Activated CD4-positive, CD25-positive, alpha-beta regulatory T cell (primary cell): ENCODE results near the gene LTA.

Experiments
- DNase-seq, 4 experiments: peaks; one replicate each; lab custom pipeline; 2025; lab: John Stamatoyannopoulos, UW

Gene LTA

DNA sequence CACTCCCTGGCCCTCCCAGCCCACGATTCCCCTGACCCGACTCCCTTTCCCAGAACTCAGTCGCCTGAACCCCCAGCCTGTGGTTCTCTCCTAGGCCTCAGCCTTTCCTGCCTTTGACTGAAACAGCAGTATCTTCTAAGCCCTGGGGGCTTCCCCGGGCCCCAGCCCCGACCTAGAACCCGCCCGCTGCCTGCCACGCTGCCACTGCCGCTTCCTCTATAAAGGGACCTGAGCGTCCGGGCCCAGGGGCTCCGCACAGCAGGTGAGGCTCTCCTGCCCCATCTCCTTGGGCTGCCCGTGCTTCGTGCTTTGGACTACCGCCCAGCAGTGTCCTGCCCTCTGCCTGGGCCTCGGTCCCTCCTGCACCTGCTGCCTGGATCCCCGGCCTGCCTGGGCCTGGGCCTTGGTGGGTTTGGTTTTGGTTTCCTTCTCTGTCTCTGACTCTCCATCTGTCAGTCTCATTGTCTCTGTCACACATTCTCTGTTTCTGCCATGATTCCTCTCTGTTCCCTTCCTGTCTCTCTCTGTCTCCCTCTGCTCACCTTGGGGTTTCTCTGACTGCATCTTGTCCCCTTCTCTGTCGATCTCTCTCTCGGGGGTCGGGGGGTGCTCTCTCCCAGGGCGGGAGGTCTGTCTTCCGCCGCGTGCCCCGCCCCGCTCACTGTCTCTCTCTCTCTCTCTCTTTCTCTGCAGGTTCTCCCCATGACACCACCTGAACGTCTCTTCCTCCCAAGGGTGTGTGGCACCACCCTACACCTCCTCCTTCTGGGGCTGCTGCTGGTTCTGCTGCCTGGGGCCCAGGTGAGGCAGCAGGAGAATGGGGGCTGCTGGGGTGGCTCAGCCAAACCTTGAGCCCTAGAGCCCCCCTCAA, at the start of gene LTA:
TSS of gene LTA (plus strand) at position 249 of the 871 bp plus-strand sequence. CDS start at position 703, 454 bp downstream.
- DNase-seq, result peak; percentile 37 to 52 (median 50)

GRCh38 chr6:31525553-31525931, 46.5 kb upstream of the LTA start:
- DNase-seq, result no peak

- no peak for DNase-seq
Measured at GRCh38 chr6:31525932-31526591, 46.0 kb upstream of the LTA start.

GRCh38 chr6:31528307-31528777, 43.7 kb upstream of the LTA start:
- no peak for DNase-seq

GRCh38 chr6:31528821-31529328, 43.2 kb upstream of the LTA start, which contains the start of gene MCCD1:
Gene MCCD1 (plus strand): TSS chr6:31528962. CDS start chr6:31529015, 53 bp downstream.
- no peak for DNase-seq

DNA sequence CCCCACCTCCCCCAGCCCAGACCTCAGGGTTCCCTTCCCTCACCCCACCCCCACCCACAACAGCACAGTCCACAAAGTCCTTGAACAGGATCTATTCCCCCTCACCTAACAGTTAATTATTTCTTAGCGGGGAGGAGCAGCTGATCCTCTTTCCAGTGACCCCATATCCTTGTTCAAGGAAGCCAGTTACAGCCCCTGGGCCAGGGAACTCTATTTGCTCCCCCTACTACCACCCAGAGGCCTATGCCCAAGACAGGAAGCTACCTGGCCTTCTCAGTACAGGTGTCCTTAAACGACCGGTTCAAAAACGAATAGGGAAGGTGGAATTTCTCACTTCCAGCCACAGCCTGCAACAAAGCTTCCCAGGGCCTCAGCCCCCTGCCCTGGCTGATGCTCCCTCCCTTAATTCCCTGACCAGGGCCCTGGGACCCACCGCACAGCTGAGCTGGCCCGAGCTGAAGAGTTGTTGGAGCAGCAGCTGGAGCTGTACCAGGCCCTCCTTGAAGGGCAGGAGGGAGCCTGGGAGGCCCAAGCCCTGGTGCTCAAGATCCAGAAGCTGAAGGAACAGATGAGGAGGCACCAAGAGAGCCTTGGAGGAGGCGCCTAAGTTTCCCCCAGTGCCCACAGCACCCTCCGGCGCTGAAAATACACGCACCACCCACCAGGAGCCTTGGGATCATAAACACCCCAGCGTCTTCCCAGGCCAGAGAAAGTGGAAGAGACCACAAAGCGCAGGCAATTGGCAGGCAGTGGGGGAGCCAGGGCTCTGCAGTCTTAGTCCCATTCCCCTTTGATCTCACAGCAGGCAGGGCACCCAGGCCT, 42.5 kb upstream of the LTA start:
- DNase-seq, result no peak

DNA sequence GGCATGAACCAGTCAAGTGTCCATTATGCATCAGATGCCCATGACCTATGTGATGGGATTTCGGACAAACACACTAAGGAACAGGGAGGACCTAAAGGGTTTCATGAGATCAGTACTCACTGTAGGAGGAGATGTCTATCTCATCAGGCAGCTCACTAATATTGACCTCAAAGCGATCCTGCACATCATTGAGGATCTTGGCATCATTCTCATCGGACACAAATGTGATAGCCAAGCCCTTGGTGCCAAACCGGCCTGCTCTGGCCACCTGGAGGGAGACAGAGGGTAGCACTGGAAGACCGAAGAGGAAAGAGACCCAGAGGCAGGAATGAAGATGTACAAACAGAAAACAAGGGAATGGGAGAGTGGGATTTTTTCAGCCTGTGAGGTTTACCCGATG, 41.4 kb upstream of the LTA start:
- no peak for DNase-seq

DNA sequence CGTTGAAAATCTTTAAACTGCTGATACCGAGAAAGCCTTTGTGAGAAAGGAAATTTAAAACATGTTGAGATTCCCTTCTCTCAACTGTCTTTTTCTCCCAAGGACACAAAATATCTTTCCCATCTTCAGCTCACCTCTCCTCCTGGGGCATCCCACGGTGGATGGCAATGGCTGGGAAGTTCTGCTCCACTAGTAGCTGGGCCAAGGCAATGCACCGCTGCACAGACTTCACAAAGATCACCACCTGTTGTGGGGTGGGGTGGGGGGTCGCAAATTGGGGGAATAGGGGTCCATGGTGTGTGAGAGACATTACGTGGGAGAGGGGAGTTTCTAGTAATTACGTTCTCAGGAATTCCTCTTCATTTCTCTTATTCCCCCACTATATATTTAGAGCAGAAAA, 40.9 kb upstream of the LTA start:
- no peak for DNase-seq

DNA sequence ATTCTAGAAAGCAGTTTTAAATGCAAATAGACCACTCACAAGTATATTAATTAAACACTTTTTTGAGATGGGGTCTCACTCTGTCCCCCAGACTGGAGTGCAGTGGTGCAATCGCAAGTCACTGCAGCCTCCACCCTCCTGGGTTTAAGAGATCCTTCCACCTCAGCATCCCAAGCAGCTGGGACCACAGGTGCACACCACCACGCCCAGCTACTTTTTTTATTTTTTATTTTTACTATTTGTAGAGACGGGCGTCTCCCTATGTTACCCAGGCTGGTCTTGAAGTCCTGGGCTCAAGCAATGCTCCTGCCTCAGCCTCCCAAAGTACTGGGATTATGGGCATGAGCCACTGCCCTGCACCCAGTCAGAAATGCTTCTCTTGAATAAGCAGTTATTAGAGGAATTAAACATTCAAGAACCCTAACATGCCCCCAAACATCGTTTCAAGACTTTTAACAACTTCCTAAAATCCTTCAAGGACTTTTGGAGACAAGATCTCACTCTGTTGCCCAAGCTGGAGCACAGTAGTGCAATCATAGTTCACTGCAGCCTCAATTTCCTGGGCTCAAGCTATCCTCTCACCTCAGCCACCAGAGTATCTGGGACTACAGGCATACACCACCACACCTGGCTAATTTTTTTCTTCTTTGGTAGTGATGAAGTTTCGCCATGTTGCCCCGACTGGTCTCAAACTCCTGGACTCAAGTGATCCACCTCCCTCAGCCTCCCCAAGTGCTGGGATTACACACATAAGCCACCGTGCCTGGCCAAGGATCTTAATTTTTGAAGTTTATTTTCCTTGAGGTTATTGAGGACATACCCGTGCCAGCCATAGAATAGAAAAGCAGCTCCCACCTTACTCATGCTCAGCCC, 40.1 kb upstream of the LTA start:
- DNase-seq, result no peak

DNA sequence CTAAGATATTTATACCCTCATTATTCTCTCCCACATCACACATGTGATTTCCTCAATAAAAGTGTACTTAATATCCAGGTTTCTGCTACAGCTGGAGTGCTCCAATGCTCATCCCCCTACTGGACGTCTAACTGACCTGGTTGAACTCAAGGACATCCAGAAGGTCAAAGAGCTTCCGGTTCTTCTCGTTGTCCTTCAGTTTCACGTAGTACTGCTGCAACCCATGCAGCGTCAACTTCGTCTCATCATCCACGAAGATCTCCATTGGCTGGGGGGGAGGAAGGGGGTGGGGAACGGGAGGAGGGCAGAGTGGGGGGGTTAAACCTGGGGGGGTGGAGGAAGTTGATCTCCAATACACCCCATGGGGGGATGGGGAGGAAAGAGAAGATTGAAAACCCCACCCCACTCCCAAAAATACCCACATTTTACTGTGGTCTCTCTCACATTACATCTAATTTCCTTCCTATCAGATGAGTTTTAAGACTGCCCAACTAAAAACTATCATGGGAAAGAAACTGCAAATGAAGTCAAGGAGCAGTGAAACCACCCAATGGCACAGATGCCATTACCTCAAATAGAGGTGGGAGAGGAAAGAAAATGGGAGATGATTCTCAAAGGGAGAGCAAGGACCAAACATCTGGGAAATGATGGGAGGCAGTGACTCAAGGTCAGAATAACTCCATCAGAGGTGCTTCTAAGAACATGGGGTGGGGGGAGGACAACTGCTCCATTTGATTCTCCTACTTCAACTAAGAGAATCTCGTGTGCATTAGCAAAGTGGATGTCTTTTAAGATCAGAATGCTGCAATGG, 39.2 kb upstream of the LTA start:
- DNase-seq, result no peak

GRCh38 chr6:31533455-31533841, 38.6 kb upstream of the LTA start:
- DNase-seq, result no peak

DNA sequence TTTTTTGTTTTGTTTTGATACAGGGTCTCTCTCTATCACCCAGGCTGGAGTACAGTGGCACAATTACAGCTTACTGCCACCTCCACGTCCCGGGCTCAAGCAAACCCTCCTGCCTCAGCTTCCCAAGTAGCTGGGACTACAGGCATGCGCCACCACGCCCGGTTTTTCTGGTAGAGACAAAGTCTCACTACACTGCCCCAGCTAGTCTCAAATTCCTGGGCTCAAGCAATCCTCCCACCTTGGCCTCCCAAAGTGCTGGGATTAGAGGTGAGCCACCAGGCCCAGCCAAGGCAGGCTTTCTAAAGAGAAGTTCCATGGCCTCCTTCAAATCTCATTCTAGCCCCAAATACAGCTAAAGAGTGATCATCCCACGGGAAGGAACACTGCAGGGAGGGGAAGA, 38.1 kb upstream of the LTA start:
- DNase-seq, result no peak

- no peak for DNase-seq
Measured at GRCh38 chr6:31534521-31535040, 37.5 kb upstream of the LTA start.

GRCh38 chr6:31535538-31536324, 36.4 kb upstream of the LTA start:
- DNase-seq, result no peak

GRCh38 chr6:31538805-31539400, 33.2 kb upstream of the LTA start:
- DNase-seq, result no peak

- no peak for DNase-seq
Measured at GRCh38 chr6:31540640-31541039, 31.4 kb upstream of the LTA start.

DNA sequence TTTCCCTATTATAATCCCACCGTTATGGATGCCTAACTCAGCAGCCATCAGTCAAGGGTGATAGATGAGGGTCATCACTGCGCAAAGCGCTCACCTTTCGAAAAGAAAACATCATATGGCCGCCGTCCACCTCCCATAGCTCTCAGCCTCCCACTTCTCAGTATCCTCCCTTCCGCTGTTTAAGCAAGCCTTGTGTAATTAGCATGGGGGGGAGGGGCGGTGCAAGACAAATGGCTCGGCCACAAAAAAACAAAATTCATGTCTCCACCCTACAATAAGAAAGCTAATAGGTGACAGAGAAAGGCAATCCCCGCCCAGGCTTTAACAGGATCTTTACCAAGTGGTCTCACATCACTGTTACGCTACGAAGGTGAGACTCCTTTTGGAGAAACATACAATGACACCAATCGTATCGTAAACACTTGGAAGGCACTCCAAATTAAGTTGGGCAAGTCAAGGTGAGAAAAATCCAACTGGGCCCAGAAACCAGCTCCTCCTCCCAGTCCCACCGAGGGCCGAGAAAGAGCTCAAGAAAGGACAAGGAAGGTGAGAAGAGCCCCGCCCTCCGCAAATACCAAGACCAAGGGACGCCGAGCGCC, 30.9 kb upstream of the LTA start:
- DNase-seq, result peak in 2 of 4 experiments; percentile 41 to 57
